ENCODE measurements around the gene STAP2. TPM values are rescaled to one million over a fixed set of nuclear protein-coding genes. Genes with fewer than 3 reads are reported as not detected.

Gene STAP2
- 3.7 TPM for total RNA-seq

- DNase-seq (ENCODE audit: low spot score) (no peak), ATAC-seq (no peak)
- intact Hi-C loops (cut with DNase I), result no loop called here
These were observed at the start of gene STAP2 for GRCh38 chr19:4338441-4339355. Gene STAP2 (minus strand): TSS chr19:4338827. CDS start chr19:4338753, 74 bp downstream.

- no peak for DNase-seq (ENCODE audit: low spot score)
- ATAC-seq, result no peak
- intact Hi-C loops (cut with DNase I), result no loop called here
These were observed 47.6 kb upstream of the STAP2 start for GRCh38 chr19:4386041-4386782.

GRCh38 chr19:4385291-4386040 is 46.8 kb upstream of the STAP2 start:
- intact Hi-C loops (cut with DNase I), result no loop called here
- ATAC-seq (peak; percentile 25), DNase-seq (ENCODE audit: low spot score) (no peak)

GRCh38 chr19:4380254-4380727 is 41.7 kb upstream of the STAP2 start:
- intact Hi-C loops (cut with DNase I), result no loop called here
- DNase-seq (ENCODE audit: low spot score) (no peak), ATAC-seq (peak; percentile 30)

GRCh38 chr19:4379383-4380253 is 41.0 kb upstream of the STAP2 start:
- no peak for ATAC-seq
- intact Hi-C loops (cut with DNase I), result no loop called here
- DNase-seq (ENCODE audit: low spot score), result no peak

- DNase-seq (ENCODE audit: low spot score), result no peak
- ATAC-seq, result no peak
- intact Hi-C loops (cut with DNase I), result no loop called here
These were observed 40.3 kb upstream of the STAP2 start for GRCh38 chr19:4378886-4379285.

GRCh38 chr19:4376991-4377781 is 38.6 kb upstream of the STAP2 start:
- intact Hi-C loops (cut with DNase I), result no loop called here
- no peak for DNase-seq (ENCODE audit: low spot score)

GRCh38 chr19:4376671-4376990 is 38.0 kb upstream of the STAP2 start:
- intact Hi-C loops (cut with DNase I), result no loop called here
- ATAC-seq (no peak), DNase-seq (ENCODE audit: low spot score) (no peak)

More at GRCh38 chr19:4376991-4377781, 38.6 kb upstream of the STAP2 start:
- ATAC-seq, result no peak

GRCh38 chr19:4376028-4376670 is 37.5 kb upstream of the STAP2 start:
- ATAC-seq (no peak), DNase-seq (ENCODE audit: low spot score) (no peak)
- intact Hi-C loops (cut with DNase I), result no loop called here

GRCh38 chr19:4375164-4376027 is 36.8 kb upstream of the STAP2 start:
- DNase-seq (ENCODE audit: low spot score) (no peak), ATAC-seq (peak; percentile 11)
- intact Hi-C loops (cut with DNase I), result no loop called here

GRCh38 chr19:4374498-4375163 is 36.0 kb upstream of the STAP2 start:
- ATAC-seq, result peak; percentile 77
- intact Hi-C loops (cut with DNase I), result no loop called here
- DNase-seq (ENCODE audit: low spot score), result no peak

- ATAC-seq (peak; percentile 19), DNase-seq (ENCODE audit: low spot score) (no peak)
- intact Hi-C loops (cut with DNase I), result no loop called here
These were observed 35.2 kb upstream of the STAP2 start for GRCh38 chr19:4373601-4374497.

- intact Hi-C loops (cut with DNase I), result no loop called here
- ATAC-seq (no peak), DNase-seq (ENCODE audit: low spot score) (no peak)
These were observed 34.4 kb upstream of the STAP2 start for GRCh38 chr19:4373013-4373367.

GRCh38 chr19:4372165-4373012 is 33.8 kb upstream of the STAP2 start:
- ATAC-seq (no peak), DNase-seq (ENCODE audit: low spot score) (no peak)
- intact Hi-C loops (cut with DNase I), result no loop called here

Measured in sciatic nerve (tissue), 2 donors.